ENCODE results near the gene SLX4IP. TPM values are rescaled to one million over a fixed set of nuclear protein-coding genes. Genes with fewer than 3 reads are reported as not detected.

Gene SLX4IP
- polyA plus RNA-seq, 3 donors = 0.76 to 2.5 (median 1.1) TPM

- peaks cover 0 to 23% of the 10 kb centered on the region in 2 donors for H3K36me3 ChIP-seq (replicated peaks in 1 of 2; ENCODE audit: control insufficient read depth in 1 of 2, insufficient read depth in 2 of 2, low read length in 2 of 2)
- Mint-ChIP-seq H3K4me1 (peaks cover 29% of the 10 kb centered on the region), H3K27me3 (ENCODE audit: low read depth in 3 of 3) (no peaks in the 10 kb centered on the region), H3K9me3 (peaks cover 0 to 1% (median 0%) of the 10 kb centered on the region in 7 donors), H3K36me3 (peaks cover 15% of the 10 kb centered on the region in 2 donors), H3K27ac (no peak overlapping the region), H3K4me3 (no peak overlapping the region)
- no CpG with 5 or more reads among the region's 2 CpGs for WGBS (ENCODE audit: insufficient coverage)
- H3K79me2 ChIP-seq (ENCODE audit: insufficient read depth, low read length) = no peaks in the 10 kb centered on the region
- no peak overlapping the region for H3K4me2 ChIP-seq (replicated peaks; ENCODE audit: extremely low read depth, low read length, poor library complexity, severe bottlenecking)
- intact Hi-C loops (cut with micrococcal nuclease) = no loop called here
- H2AFZ ChIP-seq (ENCODE audit: insufficient read depth, low read depth, low read length, poor library complexity, severe bottlenecking) = no peak overlapping the region
- DNase-seq = no peak
- no peak for TF ChIP-seq CTCF (IDR thresholded peaks at IDR 0.05)
- H3K9ac ChIP-seq (ENCODE audit: insufficient read depth, low read length, poor library complexity, severe bottlenecking) = no peak overlapping the region
- peaks cover 7% of the 10 kb centered on the region for H4K20me1 ChIP-seq (ENCODE audit: insufficient read depth, low read length)
- no peaks in the 10 kb centered on the region for H3K9me3 ChIP-seq (replicated peaks in 1 of 2; ENCODE audit: control insufficient read depth in 1 of 2, insufficient read depth in 1 of 2, low read length in 2 of 2)
- H3K4me1 ChIP-seq (ENCODE audit: control insufficient read depth in 1 of 2, insufficient read depth in 2 of 2, low read length in 2 of 2) = peaks cover 26 to 29% of the 10 kb centered on the region in 2 donors
- H3K27me3 ChIP-seq (ENCODE audit: control insufficient read depth in 2 of 2, insufficient read depth in 2 of 2, low read length in 2 of 2) = no peaks in the 10 kb centered on the region
- H3K4me3 ChIP-seq (replicated peaks in 1 of 3; ENCODE audit: low read depth in 2 of 3, low read length in 3 of 3) = no peak overlapping the region
- H3K27ac ChIP-seq (ENCODE audit: low read depth in 1 of 2, low read length in 2 of 2) = no peak overlapping the region
These were observed 119.2 kb downstream of the SLX4IP start for GRCh38 chr20:10554285-10554684.

GRCh38 chr20:10555393-10555792, 120.3 kb downstream of the SLX4IP start:
- Histone ChIP-seq H3K9ac (ENCODE audit: insufficient read depth, low read length, poor library complexity, severe bottlenecking) (no peak overlapping the region), H4K20me1 (ENCODE audit: insufficient read depth, low read length) (peaks cover 7% of the 10 kb centered on the region), H2AFZ (ENCODE audit: insufficient read depth, low read depth, low read length, poor library complexity, severe bottlenecking) (no peak overlapping the region), H3K9me3 (replicated peaks in 1 of 2; ENCODE audit: control insufficient read depth in 1 of 2, insufficient read depth in 1 of 2, low read length in 2 of 2) (no peaks in the 10 kb centered on the region), H3K4me2 (replicated peaks; ENCODE audit: extremely low read depth, low read length, poor library complexity, severe bottlenecking) (no peak overlapping the region), H3K36me3 (replicated peaks in 1 of 2; ENCODE audit: control insufficient read depth in 1 of 2, insufficient read depth in 2 of 2, low read length in 2 of 2) (peaks cover 0 to 23% of the 10 kb centered on the region in 2 donors), H3K27ac (ENCODE audit: low read depth in 1 of 2, low read length in 2 of 2) (no peak overlapping the region), H3K79me2 (ENCODE audit: insufficient read depth, low read length) (no peaks in the 10 kb centered on the region), H3K4me3 (replicated peaks in 1 of 3; ENCODE audit: low read depth in 2 of 3, low read length in 3 of 3) (no peak overlapping the region), H3K4me1 (ENCODE audit: control insufficient read depth in 1 of 2, insufficient read depth in 2 of 2, low read length in 2 of 2) (peaks cover 17 to 18% of the 10 kb centered on the region in 2 donors), H3K27me3 (ENCODE audit: control insufficient read depth in 2 of 2, insufficient read depth in 2 of 2, low read length in 2 of 2) (no peaks in the 10 kb centered on the region)
- Mint-ChIP-seq H3K9me3 (peaks cover 0 to 1% (median 0%) of the 10 kb centered on the region in 7 donors), H3K4me3 (no peak overlapping the region), H3K27ac (no peak overlapping the region), H3K36me3 (peaks cover 15% of the 10 kb centered on the region in 2 donors), H3K4me1 (peaks cover 20% of the 10 kb centered on the region), H3K27me3 (ENCODE audit: low read depth in 3 of 3) (peaks cover 0 to 1% (median 0%) of the 10 kb centered on the region in 3 donors)
- no peak for DNase-seq
- intact Hi-C loops (cut with micrococcal nuclease) = no loop called here
- no CpG with 5 or more reads among the region's 3 CpGs for WGBS (ENCODE audit: insufficient coverage)
- TF ChIP-seq CTCF (IDR thresholded peaks at IDR 0.05) = no peak

All from CD14-positive monocyte (primary cell).